OCI-M2 (cell line): ENCODE measurements around the gene MRM2.
A peak's percentile ranks its signal among the peaks of the same experiment; 100 is the strongest.

Experiments used
- DNase-seq: peaks from one replicate; lab custom pipeline; 2025; ENCODE audit not compliant: unreplicated experiment; lab: John Stamatoyannopoulos, UW

MRM2 gene

GRCh38 chr7:2241580-2242540 lies at the start of gene MRM2, which contains the start of gene NUDT1:
MRM2 (minus strand) TSS chr7:2242205; CDS start chr7:2242169, 36 bp downstream.
NUDT1 (plus strand) TSS chr7:2242226; CDS start chr7:2244575, 2,349 bp downstream.
- DNase-seq, result peak; percentile 1

GRCh38 chr7:2290877-2291276 lies 48.9 kb upstream of the MRM2 start:
- DNase-seq, result no peak

GRCh38 chr7:2289621-2290020 lies 47.6 kb upstream of the MRM2 start:
- no peak for DNase-seq

GRCh38 chr7:2289111-2289586 lies 47.1 kb upstream of the MRM2 start:
- DNase-seq, result no peak

GRCh38 chr7:2288503-2288902 lies 46.5 kb upstream of the MRM2 start:
- DNase-seq, result no peak

GRCh38 chr7:2287745-2288144 lies 45.7 kb upstream of the MRM2 start:
- DNase-seq, result no peak

- no peak for DNase-seq
Observed at GRCh38 chr7:2283074-2283473, 41.1 kb upstream of the MRM2 start.

GRCh38 chr7:2282185-2282751 lies 40.3 kb upstream of the MRM2 start:
- no peak for DNase-seq

- DNase-seq, result no peak
Observed at GRCh38 chr7:2281541-2281940, 39.5 kb upstream of the MRM2 start.

- DNase-seq, result no peak
Observed at GRCh38 chr7:2280424-2280823, 38.4 kb upstream of the MRM2 start.

GRCh38 chr7:2279896-2280295 lies 37.9 kb upstream of the MRM2 start:
- no peak for DNase-seq

GRCh38 chr7:2278026-2278425 lies 36.0 kb upstream of the MRM2 start:
- DNase-seq, result no peak

- DNase-seq, result no peak
Observed at GRCh38 chr7:2276107-2276506, 34.1 kb upstream of the MRM2 start.

GRCh38 chr7:2275101-2275500 lies 33.1 kb upstream of the MRM2 start:
- no peak for DNase-seq

GRCh38 chr7:2274666-2275065 lies 32.7 kb upstream of the MRM2 start:
- DNase-seq, result no peak

- DNase-seq, result no peak
Observed at GRCh38 chr7:2273866-2274265, 31.9 kb upstream of the MRM2 start.

GRCh38 chr7:2272031-2272430 lies 30.0 kb upstream of the MRM2 start:
- no peak for DNase-seq

GRCh38 chr7:2271273-2272026 lies 29.4 kb upstream of the MRM2 start:
- no peak for DNase-seq

GRCh38 chr7:2270495-2270894 lies 28.5 kb upstream of the MRM2 start:
- DNase-seq, result no peak

- DNase-seq, result no peak
Observed at GRCh38 chr7:2269991-2270460, 28.0 kb upstream of the MRM2 start.
